Measurements from ENCODE around the gene GALNT14. TPM values are rescaled to one million over a fixed set of nuclear protein-coding genes. Genes with fewer than 3 reads are reported as not detected.

Gene GALNT14
- total RNA-seq, 3 donors from 2014 or later, result 0.16 to 4.3 (median 4.1) TPM

- intact Hi-C loops (cut with DNase I; ENCODE audit: low total_unique reads), result no loop called here
- H3K27me3 ChIP-seq, result no peaks in the 10 kb centered on the region
- no peaks in the 10 kb centered on the region for H3K4me1 ChIP-seq
- TF ChIP-seq CTCF (IDR thresholded peaks at IDR 0.05), result no peak
- no peak overlapping the region for H3K4me3 ChIP-seq
- H3K36me3 ChIP-seq, result no peaks in the 10 kb centered on the region
- H3K27ac ChIP-seq, result no peak overlapping the region
- no peaks in the 10 kb centered on the region for H3K9me3 ChIP-seq
- no peak for DNase-seq (ENCODE audit: low spot score in 2 of 2)
Measured at GRCh38 chr2:31008561-31009114, 129.6 kb downstream of the GALNT14 start.

DNA sequence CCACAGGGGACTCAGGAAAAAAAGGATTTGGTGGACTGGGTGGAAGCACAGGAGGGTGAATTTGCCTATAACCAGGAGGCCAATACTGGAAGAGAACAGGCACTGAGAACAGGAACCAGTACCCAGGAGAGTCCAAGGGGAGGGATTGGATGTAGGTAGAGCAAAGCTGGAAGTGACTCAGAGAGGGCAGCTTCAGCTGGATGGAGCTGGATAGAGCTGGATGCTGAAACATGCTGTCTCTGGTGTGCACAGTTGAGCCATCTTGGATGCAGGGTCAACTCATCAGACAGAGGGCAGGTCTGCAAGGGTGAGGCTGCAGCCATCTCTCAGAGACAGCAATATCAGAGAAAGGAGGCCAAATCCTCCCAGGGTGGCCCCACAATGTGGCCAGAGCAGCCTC, 134.0 kb downstream of the GALNT14 start:
- intact Hi-C loops (cut with DNase I; ENCODE audit: low total_unique reads), result no loop called here
- DNase-seq (ENCODE audit: low spot score in 2 of 2), result no peak

GRCh38 chr2:31003749-31004148, 134.5 kb downstream of the GALNT14 start:
- H3K27me3 ChIP-seq, result no peaks in the 10 kb centered on the region
- TF ChIP-seq CTCF (IDR thresholded peaks at IDR 0.05), result no peak
- intact Hi-C loops (cut with DNase I; ENCODE audit: low total_unique reads), result no loop called here
- H3K27ac ChIP-seq, result no peak overlapping the region
- no peak for DNase-seq (ENCODE audit: low spot score in 2 of 2)
- H3K4me3 ChIP-seq, result no peak overlapping the region
- no peaks in the 10 kb centered on the region for H3K4me1 ChIP-seq
- H3K36me3 ChIP-seq, result no peaks in the 10 kb centered on the region
- H3K9me3 ChIP-seq, result no peaks in the 10 kb centered on the region

More for the DNA sequence above, 134.0 kb downstream of the GALNT14 start:
- Histone ChIP-seq H3K9me3 (no peaks in the 10 kb centered on the region), H3K27me3 (no peaks in the 10 kb centered on the region), H3K4me1 (no peaks in the 10 kb centered on the region), H3K4me3 (no peak overlapping the region), H3K27ac (no peak overlapping the region), H3K36me3 (no peaks in the 10 kb centered on the region)
- no peak for TF ChIP-seq POLR2A (IDR thresholded peaks at IDR 0.05)
- no peak for TF ChIP-seq POLR2AphosphoS5 (IDR thresholded peaks at IDR 0.05)
- no peak for TF ChIP-seq CTCF (IDR thresholded peaks at IDR 0.05)

DNA sequence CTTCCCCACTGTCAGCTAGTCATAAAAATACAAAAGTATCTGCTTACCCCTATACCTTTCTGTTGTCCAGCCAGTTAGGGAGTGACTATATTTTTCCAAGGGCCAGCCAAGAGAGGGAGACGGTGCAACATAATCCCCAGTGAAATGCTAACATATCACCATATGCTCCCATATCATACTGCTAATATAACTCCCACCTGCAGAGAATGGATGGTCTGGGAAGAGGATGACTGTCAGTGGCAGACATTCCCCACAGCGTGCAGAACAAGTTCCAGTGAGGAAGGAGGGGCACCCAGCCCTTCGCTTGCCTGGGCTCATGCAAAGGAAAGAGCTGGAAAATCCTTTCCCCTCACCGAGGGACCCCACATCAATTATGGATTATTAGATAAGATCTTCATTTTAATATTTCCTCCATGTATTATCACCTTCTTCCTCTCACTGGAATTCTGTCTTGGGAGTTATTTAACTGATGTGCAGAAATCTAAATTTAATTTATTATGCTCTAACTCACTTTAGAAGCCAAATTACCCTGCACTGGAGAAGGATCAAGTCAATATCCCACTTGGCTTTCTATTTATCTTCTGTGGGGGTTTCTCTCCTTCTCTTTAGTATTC, 135.6 kb downstream of the GALNT14 start:
- no peak for DNase-seq (ENCODE audit: low spot score in 2 of 2)
- H3K27me3 ChIP-seq, result no peaks in the 10 kb centered on the region
- H3K4me1 ChIP-seq, result no peaks in the 10 kb centered on the region
- no peak overlapping the region for H3K4me3 ChIP-seq
- H3K9me3 ChIP-seq, result no peaks in the 10 kb centered on the region
- no peaks in the 10 kb centered on the region for H3K36me3 ChIP-seq
- intact Hi-C loops (cut with DNase I; ENCODE audit: low total_unique reads), result no loop called here
- H3K27ac ChIP-seq, result no peak overlapping the region
- no peak for TF ChIP-seq POLR2A (IDR thresholded peaks at IDR 0.05)
- no peak for TF ChIP-seq CTCF (IDR thresholded peaks at IDR 0.05)
- no peak for TF ChIP-seq POLR2AphosphoS5 (IDR thresholded peaks at IDR 0.05)

- H3K27ac ChIP-seq, result no peak overlapping the region
- intact Hi-C loops (cut with DNase I; ENCODE audit: low total_unique reads), result no loop called here
- no peaks in the 10 kb centered on the region for H3K9me3 ChIP-seq
- no peak for DNase-seq (ENCODE audit: low spot score in 2 of 2)
- H3K27me3 ChIP-seq, result no peaks in the 10 kb centered on the region
- H3K4me3 ChIP-seq, result no peak overlapping the region
- no peaks in the 10 kb centered on the region for H3K36me3 ChIP-seq
- TF ChIP-seq POLR2AphosphoS5 (IDR thresholded peaks at IDR 0.05) (no peak), CTCF (IDR thresholded peaks at IDR 0.05) (no peak), POLR2A (IDR thresholded peaks at IDR 0.05) (no peak)
- H3K4me1 ChIP-seq, result no peaks in the 10 kb centered on the region
Measured at GRCh38 chr2:31000970-31001369, 137.3 kb downstream of the GALNT14 start.
